ENCODE data around the gene HIC2. TPM values are rescaled to one million over a fixed set of nuclear protein-coding genes. Genes with fewer than 3 reads are reported as not detected.
"Not testable (repeated sequence)": the region's sequence is repeated elsewhere in the genome, so short reads cannot be mapped to it uniquely, and the experiment has no call there.

The HIC2 gene
- total RNA-seq, 3 donors from 2014 or later (not counting 1 experiment from before 2014, with no cell fraction given) = 6.3 to 10.2 (median 7.7) TPM

DNA sequence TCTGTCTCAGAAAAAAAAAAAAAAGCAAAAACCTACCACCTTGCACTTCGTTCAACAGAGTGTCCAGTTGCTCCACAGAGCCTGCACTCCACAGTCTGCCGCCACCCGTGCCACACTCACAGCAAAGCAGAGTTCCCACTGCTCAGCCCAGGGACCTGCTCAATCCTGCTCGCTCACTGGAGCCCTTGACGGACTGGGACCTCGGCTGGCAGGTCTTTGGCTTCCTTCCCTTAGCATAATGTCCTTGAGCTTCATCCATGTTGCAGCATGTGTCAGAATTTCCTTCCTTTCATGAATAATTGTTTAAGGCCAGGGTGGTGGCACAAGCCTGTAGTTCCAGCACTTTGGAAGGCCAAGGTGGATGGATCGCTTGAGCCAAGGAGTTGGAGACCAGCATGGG lies 22.6 kb upstream of the HIC2 start:
- H3K9me3 ChIP-seq (ENCODE audit: control insufficient read depth, insufficient read depth, low read length); H3K27ac Mint-ChIP-seq; H3K4me1 Mint-ChIP-seq; H3K36me3 ChIP-seq (ENCODE audit: control insufficient read depth, insufficient read depth, low read length); intact Hi-C loops (cut with micrococcal nuclease); ATAC-seq; H3K4me3 Mint-ChIP-seq; H3K4me1 ChIP-seq (ENCODE audit: control insufficient read depth, insufficient read depth, low read length); H3K27me3 ChIP-seq (ENCODE audit: control insufficient read depth, insufficient read depth, low read length); H3K36me3 Mint-ChIP-seq; H3K27me3 Mint-ChIP-seq (ENCODE audit: low read depth in 2 of 2); H3K27ac ChIP-seq (ENCODE audit: low read length); DNase-seq; H3K4me3 ChIP-seq (ENCODE audit: low read length); H3K9me3 Mint-ChIP-seq: not testable (repeated sequence)
- no CpG with 5 or more reads among the region's 7 CpGs for WGBS (ENCODE audit: insufficient coverage)

DNA sequence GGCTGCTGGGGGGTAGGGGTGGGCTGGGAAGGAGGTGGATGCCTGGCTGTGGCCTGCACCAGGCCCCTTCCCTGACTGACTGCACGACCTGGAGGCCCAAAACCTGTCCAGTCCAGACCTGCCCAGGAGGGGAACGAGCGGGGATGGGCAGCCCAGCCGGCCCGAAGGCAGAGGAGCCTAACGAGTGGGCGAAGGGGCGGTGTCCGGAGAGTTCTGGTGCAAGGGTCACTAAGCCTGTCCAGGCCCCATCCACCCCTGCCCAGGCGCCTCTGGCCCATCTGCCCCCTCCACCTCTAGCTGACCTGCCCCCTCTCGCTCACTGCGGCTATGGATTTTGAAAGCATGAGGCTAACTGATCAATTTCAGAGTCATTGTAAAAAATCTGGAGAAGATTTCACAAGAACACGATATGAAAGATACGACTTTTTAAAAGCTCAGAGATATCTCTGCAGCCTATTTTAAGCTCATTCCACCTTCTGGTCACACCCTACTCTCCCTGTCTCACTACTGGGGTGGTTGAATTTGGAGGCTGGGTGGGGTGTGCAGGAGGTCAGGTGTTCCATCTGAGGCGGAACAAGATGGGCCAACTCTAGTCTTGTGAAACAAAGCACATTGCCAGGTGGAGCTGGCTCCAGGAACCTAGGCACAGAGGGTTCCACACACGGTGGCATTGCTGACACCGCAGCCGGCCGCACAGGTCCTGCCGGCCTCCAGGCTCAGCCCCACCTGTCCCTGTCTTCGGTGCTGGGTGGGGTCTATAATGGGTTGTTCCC lies 15.8 kb upstream of the HIC2 start:
- H3K27ac Mint-ChIP-seq; H3K9me3 Mint-ChIP-seq; H3K4me3 ChIP-seq (ENCODE audit: low read length); H3K4me3 Mint-ChIP-seq; H3K4me1 ChIP-seq (ENCODE audit: control insufficient read depth, insufficient read depth, low read length); intact Hi-C loops (cut with micrococcal nuclease); H3K36me3 ChIP-seq (ENCODE audit: control insufficient read depth, insufficient read depth, low read length); DNase-seq; H3K27me3 Mint-ChIP-seq (ENCODE audit: low read depth in 2 of 2); H3K36me3 Mint-ChIP-seq; H3K27ac ChIP-seq (ENCODE audit: low read length); H3K9me3 ChIP-seq (ENCODE audit: control insufficient read depth, insufficient read depth, low read length); H3K27me3 ChIP-seq (ENCODE audit: control insufficient read depth, insufficient read depth, low read length); H3K4me1 Mint-ChIP-seq; ATAC-seq: not testable (repeated sequence)
- no CpG with 5 or more reads among the region's 21 CpGs for WGBS (ENCODE audit: insufficient coverage)

DNA sequence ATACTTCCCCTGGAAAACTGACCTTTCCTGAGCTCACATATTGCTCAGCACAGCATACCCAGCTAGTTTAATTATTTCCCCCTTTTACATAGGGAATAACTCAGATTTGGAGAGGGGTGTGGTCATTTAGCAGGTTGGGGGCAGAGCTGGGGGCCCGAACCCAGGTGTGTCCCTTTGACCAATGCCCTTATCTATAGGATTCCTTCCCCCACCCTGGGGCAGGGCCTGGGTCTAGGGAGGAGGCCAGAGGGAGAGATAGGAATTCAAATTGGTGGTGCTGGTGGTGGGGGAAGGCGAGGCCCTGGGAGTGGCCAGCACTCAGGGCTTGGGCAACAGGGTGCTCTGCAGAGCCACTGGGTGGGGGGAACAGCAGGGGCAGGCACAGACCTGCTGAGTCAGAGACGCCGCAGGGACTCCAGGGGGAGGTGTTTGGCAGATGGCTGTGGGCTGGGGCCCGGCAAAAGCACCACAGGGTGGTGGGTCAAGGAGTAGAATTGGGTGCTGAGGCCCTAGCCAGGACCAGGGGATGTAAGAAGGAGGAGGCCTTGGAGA lies 14.3 kb upstream of the HIC2 start:
- ATAC-seq; H3K27ac Mint-ChIP-seq; H3K4me3 ChIP-seq (ENCODE audit: low read length); H3K27ac ChIP-seq (ENCODE audit: low read length); H3K27me3 ChIP-seq (ENCODE audit: control insufficient read depth, insufficient read depth, low read length); H3K4me3 Mint-ChIP-seq; H3K36me3 ChIP-seq (ENCODE audit: control insufficient read depth, insufficient read depth, low read length); DNase-seq; H3K9me3 Mint-ChIP-seq; H3K4me1 Mint-ChIP-seq; H3K9me3 ChIP-seq (ENCODE audit: control insufficient read depth, insufficient read depth, low read length); H3K27me3 Mint-ChIP-seq (ENCODE audit: low read depth in 2 of 2); intact Hi-C loops (cut with micrococcal nuclease); H3K36me3 Mint-ChIP-seq; H3K4me1 ChIP-seq (ENCODE audit: control insufficient read depth, insufficient read depth, low read length): not testable (repeated sequence)
- no CpG with 5 or more reads among the region's 5 CpGs for WGBS (ENCODE audit: insufficient coverage)

- H3K27ac ChIP-seq (ENCODE audit: low read length); H3K9me3 Mint-ChIP-seq; H3K4me1 Mint-ChIP-seq; H3K9me3 ChIP-seq (ENCODE audit: control insufficient read depth, insufficient read depth, low read length); H3K27ac Mint-ChIP-seq; H3K4me3 Mint-ChIP-seq; H3K27me3 ChIP-seq (ENCODE audit: control insufficient read depth, insufficient read depth, low read length); H3K36me3 ChIP-seq (ENCODE audit: control insufficient read depth, insufficient read depth, low read length); H3K4me1 ChIP-seq (ENCODE audit: control insufficient read depth, insufficient read depth, low read length); H3K27me3 Mint-ChIP-seq (ENCODE audit: low read depth in 2 of 2); H3K4me3 ChIP-seq (ENCODE audit: low read length); intact Hi-C loops (cut with micrococcal nuclease); DNase-seq; H3K36me3 Mint-ChIP-seq: not testable (repeated sequence)
- ATAC-seq = peak in 1 of 3 donors; percentile 14
- WGBS (ENCODE audit: insufficient coverage) = no CpG with 5 or more reads among the region's 1 CpG
These were observed 10.0 kb upstream of the HIC2 start for GRCh38 chr22:21407139-21407538.

GRCh38 chr22:21407792-21408191 lies 9.4 kb upstream of the HIC2 start:
- ATAC-seq; H3K4me3 ChIP-seq (ENCODE audit: low read length); H3K4me1 Mint-ChIP-seq; H3K27ac ChIP-seq (ENCODE audit: low read length); H3K27me3 ChIP-seq (ENCODE audit: control insufficient read depth, insufficient read depth, low read length); H3K4me1 ChIP-seq (ENCODE audit: control insufficient read depth, insufficient read depth, low read length); H3K27ac Mint-ChIP-seq; intact Hi-C loops (cut with micrococcal nuclease); H3K9me3 ChIP-seq (ENCODE audit: control insufficient read depth, insufficient read depth, low read length); H3K36me3 ChIP-seq (ENCODE audit: control insufficient read depth, insufficient read depth, low read length); H3K27me3 Mint-ChIP-seq (ENCODE audit: low read depth in 2 of 2); H3K36me3 Mint-ChIP-seq; H3K9me3 Mint-ChIP-seq; H3K4me3 Mint-ChIP-seq; DNase-seq: not testable (repeated sequence)
- no CpG with 5 or more reads among the region's 4 CpGs for WGBS (ENCODE audit: insufficient coverage)

- H3K4me3 Mint-ChIP-seq; H3K27me3 Mint-ChIP-seq (ENCODE audit: low read depth in 2 of 2); H3K4me1 ChIP-seq (ENCODE audit: control insufficient read depth, insufficient read depth, low read length); H3K27me3 ChIP-seq (ENCODE audit: control insufficient read depth, insufficient read depth, low read length); intact Hi-C loops (cut with micrococcal nuclease); H3K9me3 Mint-ChIP-seq; H3K27ac ChIP-seq (ENCODE audit: low read length); H3K4me3 ChIP-seq (ENCODE audit: low read length); H3K27ac Mint-ChIP-seq; DNase-seq; H3K9me3 ChIP-seq (ENCODE audit: control insufficient read depth, insufficient read depth, low read length); H3K36me3 Mint-ChIP-seq; H3K4me1 Mint-ChIP-seq; H3K36me3 ChIP-seq (ENCODE audit: control insufficient read depth, insufficient read depth, low read length); ATAC-seq: not testable (repeated sequence)
- 56% methylated on average over 3 of the region's 25 CpGs for WGBS (ENCODE audit: insufficient coverage)
These were observed 796 bp upstream of the HIC2 start for GRCh38 chr22:21416375-21416774.

DNA sequence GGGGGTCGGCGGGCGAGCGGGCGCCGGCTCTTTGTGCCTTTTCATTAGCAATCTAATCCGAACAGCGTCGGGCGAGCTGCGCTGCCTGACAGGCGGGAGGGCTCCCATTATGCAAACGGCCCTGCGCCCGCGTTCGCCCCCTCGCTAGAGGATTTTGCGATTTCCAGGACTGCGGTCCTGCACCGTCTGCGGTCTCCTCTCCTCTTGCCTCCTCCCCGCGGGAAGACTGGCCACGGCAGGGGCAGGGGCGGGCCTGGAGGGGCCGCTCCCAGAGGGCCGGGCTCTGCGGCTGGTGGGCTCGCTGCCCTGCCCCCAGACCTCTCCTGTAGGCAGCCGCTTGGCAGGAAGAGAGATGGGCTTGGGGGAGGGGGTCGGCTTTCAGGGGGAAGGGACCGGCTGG lies 682 bp downstream of the HIC2 start:
- H3K36me3 ChIP-seq (ENCODE audit: control insufficient read depth, insufficient read depth, low read length); intact Hi-C loops (cut with micrococcal nuclease); H3K9me3 ChIP-seq (ENCODE audit: control insufficient read depth, insufficient read depth, low read length); H3K27me3 ChIP-seq (ENCODE audit: control insufficient read depth, insufficient read depth, low read length); DNase-seq; H3K27ac Mint-ChIP-seq; H3K36me3 Mint-ChIP-seq; H3K4me1 ChIP-seq (ENCODE audit: control insufficient read depth, insufficient read depth, low read length); H3K27ac ChIP-seq (ENCODE audit: low read length); H3K27me3 Mint-ChIP-seq (ENCODE audit: low read depth in 2 of 2); H3K9me3 Mint-ChIP-seq; H3K4me1 Mint-ChIP-seq; H3K4me3 ChIP-seq (ENCODE audit: low read length): not testable (repeated sequence)
- WGBS (ENCODE audit: insufficient coverage) = 0% methylated on average over 12 of the region's 33 CpGs
- H3K4me3 Mint-ChIP-seq = peak overlapping the region; percentile 25
- peak in 2 of 3 donors; percentile 1 to 11 for ATAC-seq

- H3K9me3 Mint-ChIP-seq; H3K4me3 ChIP-seq (ENCODE audit: low read length); intact Hi-C loops (cut with micrococcal nuclease); H3K9me3 ChIP-seq (ENCODE audit: control insufficient read depth, insufficient read depth, low read length); H3K36me3 Mint-ChIP-seq; H3K4me1 ChIP-seq (ENCODE audit: control insufficient read depth, insufficient read depth, low read length); DNase-seq; H3K27me3 ChIP-seq (ENCODE audit: control insufficient read depth, insufficient read depth, low read length); H3K36me3 ChIP-seq (ENCODE audit: control insufficient read depth, insufficient read depth, low read length); H3K4me3 Mint-ChIP-seq; H3K4me1 Mint-ChIP-seq; H3K27ac ChIP-seq (ENCODE audit: low read length); ATAC-seq; H3K27me3 Mint-ChIP-seq (ENCODE audit: low read depth in 2 of 2); H3K27ac Mint-ChIP-seq: not testable (repeated sequence)
- 95% methylated on average over 4 of the region's 15 CpGs for WGBS (ENCODE audit: insufficient coverage)
These were observed 1.9 kb downstream of the HIC2 start for GRCh38 chr22:21418974-21419638.
